Karpas-422 (cell line): ENCODE results near the gene METTL22. TPM values are rescaled to one million over a fixed set of nuclear protein-coding genes. Genes with fewer than 3 reads are reported as not detected.

Experiments
- DNase-seq: peaks from one replicate; pipeline ENCODE4 v3.0.0-alpha.2; 2015
- H2AFZ ChIP-seq: fragments of 200-600 bp; sonication (generic); 2 replicates; pipeline ENCODE4 v1.6.1; 2014; ENCODE audit warnings: antibody characterized with exemption, low read length, mixed read lengths
- H3K27ac ChIP-seq: fragments of 200-600 bp; sonication (generic); 2 replicates; pipeline ENCODE4 v1.5.1; 2014; ENCODE audit warnings: mild to moderate bottlenecking, low read length, moderate library complexity
- H3K27me3 ChIP-seq: fragments of 200-600 bp; sonication (generic); 2 replicates; pipeline ENCODE4 v1.6.1; 2014; ENCODE audit warnings: low read length, mixed read lengths
- H3K36me3 ChIP-seq: fragments of 200-600 bp; sonication (generic); 2 replicates; pipeline ENCODE4 v1.6.1; 2014; ENCODE audit warnings: low read length, mixed read lengths; ENCODE audit not compliant: insufficient read depth
- H3K4me1 ChIP-seq: fragments of 200-600 bp; sonication (generic); 2 replicates; pipeline ENCODE4 v1.6.1; 2014; ENCODE audit warnings: mild to moderate bottlenecking, low read length, mixed read lengths
- H3K4me2 ChIP-seq: fragments of 200-600 bp; sonication (generic); 2 replicates; pipeline ENCODE4 v1.6.1; 2014; ENCODE audit warnings: low read length, low read depth, mild to moderate bottlenecking; ENCODE audit not compliant: poor library complexity, severe bottlenecking
- H3K4me3 ChIP-seq: fragments of 200-600 bp; sonication (generic); 2 replicates; pipeline ENCODE4 v1.5.1; 2014; ENCODE audit warnings: mild to moderate bottlenecking, antibody characterized with exemption, low read length, mixed read lengths
- H3K79me2 ChIP-seq: fragments of 200-600 bp; sonication (generic); 2 replicates; pipeline ENCODE4 v1.6.1; 2014; ENCODE audit warnings: mild to moderate bottlenecking, low read length, mixed read lengths
- H3K9ac ChIP-seq: fragments of 200-600 bp; sonication (generic); 2 replicates; pipeline ENCODE4 v1.6.0; 2014; ENCODE audit warnings: low read length
- H3K9me2 ChIP-seq: fragments of 200-600 bp; sonication (generic), shearing (Covaris generic); replicated peaks from 2 replicates; pipeline ENCODE4 v1.6.0; 2014; ENCODE audit warnings: mild to moderate bottlenecking, low read length, moderate library complexity; ENCODE audit not compliant: insufficient read depth
- H3K9me3 ChIP-seq: fragments of 300-700, 200-600 bp; sonication (generic); 2 replicates; pipeline ENCODE4 v1.6.1; 2014; ENCODE audit warnings: low read length, mixed read lengths
- H4K20me1 ChIP-seq: fragments of 200-600 bp; sonication (generic); 2 replicates; pipeline ENCODE4 v1.6.1; 2014; ENCODE audit warnings: mild to moderate bottlenecking, antibody characterized with exemption, low read length, low read depth; ENCODE audit not compliant: insufficient read depth
- total RNA-seq: library from RNA; depleted of rRNA; stranded (reverse); fragments of >200 nt; shearing (Covaris generic); gene quantifications from 2 replicates; pipeline ENCODE4 v1.2.3, GENCODE V29; 2014; ENCODE audit warnings: low replicate concordance

The METTL22 gene
- total RNA-seq, 1 experiment from 2014 or later: 48.9 TPM

GRCh38 chr16:8589900-8590688, 31.4 kb upstream of the METTL22 start, which contains the start of gene TMEM114:
Gene TMEM114 (minus strand): TSS chr16:8590511. CDS start chr16:8589838, 673 bp downstream.
- Histone ChIP-seq H3K27ac (no peak within 1 kb of the TSS), H3K9me2 (no peaks in the 10 kb centered on the region), H3K9ac (no peak within 1 kb of the TSS), H2AFZ (no peak within 1 kb of the TSS), H3K4me1 (no peaks in the 10 kb centered on the region), H3K36me3 (no peaks in the 10 kb centered on the region), H3K9me3 (no peaks in the 10 kb centered on the region), H4K20me1 (no peaks in the 10 kb centered on the region), H3K79me2 (no peaks in the 10 kb centered on the region), H3K27me3 (no peaks in the 10 kb centered on the region), H3K4me2 (no peak within 1 kb of the TSS), H3K4me3 (no peak within 1 kb of the TSS)
- no peak for DNase-seq

GRCh38 chr16:8590811-8591210, 30.7 kb upstream of the METTL22 start:
- H3K4me3 ChIP-seq: no peak overlapping the region
- no peaks in the 10 kb centered on the region for H4K20me1 ChIP-seq
- H3K4me1 ChIP-seq: no peaks in the 10 kb centered on the region
- no peaks in the 10 kb centered on the region for H3K9me3 ChIP-seq
- no peak overlapping the region for H3K9ac ChIP-seq
- no peaks in the 10 kb centered on the region for H3K9me2 ChIP-seq
- no peak overlapping the region for H2AFZ ChIP-seq
- H3K27ac ChIP-seq: no peak overlapping the region
- H3K36me3 ChIP-seq: no peaks in the 10 kb centered on the region
- no peak overlapping the region for H3K4me2 ChIP-seq
- no peak for DNase-seq
- H3K27me3 ChIP-seq: no peaks in the 10 kb centered on the region
- no peaks in the 10 kb centered on the region for H3K79me2 ChIP-seq

- Histone ChIP-seq H3K4me1 (no peaks in the 10 kb centered on the region), H4K20me1 (no peaks in the 10 kb centered on the region), H3K9ac (no peak overlapping the region), H3K4me2 (no peak overlapping the region), H3K9me3 (peaks cover under 1% of the 10 kb centered on the region; the same call in 1 of the 2 replicates), H3K9me2 (no peaks in the 10 kb centered on the region), H3K36me3 (no peaks in the 10 kb centered on the region), H2AFZ (no peak overlapping the region), H3K27me3 (no peaks in the 10 kb centered on the region), H3K79me2 (no peaks in the 10 kb centered on the region), H3K27ac (no peak overlapping the region), H3K4me3 (no peak overlapping the region)
- DNase-seq: no peak
Observed at GRCh38 chr16:8591451-8591850, 30.0 kb upstream of the METTL22 start.

DNA sequence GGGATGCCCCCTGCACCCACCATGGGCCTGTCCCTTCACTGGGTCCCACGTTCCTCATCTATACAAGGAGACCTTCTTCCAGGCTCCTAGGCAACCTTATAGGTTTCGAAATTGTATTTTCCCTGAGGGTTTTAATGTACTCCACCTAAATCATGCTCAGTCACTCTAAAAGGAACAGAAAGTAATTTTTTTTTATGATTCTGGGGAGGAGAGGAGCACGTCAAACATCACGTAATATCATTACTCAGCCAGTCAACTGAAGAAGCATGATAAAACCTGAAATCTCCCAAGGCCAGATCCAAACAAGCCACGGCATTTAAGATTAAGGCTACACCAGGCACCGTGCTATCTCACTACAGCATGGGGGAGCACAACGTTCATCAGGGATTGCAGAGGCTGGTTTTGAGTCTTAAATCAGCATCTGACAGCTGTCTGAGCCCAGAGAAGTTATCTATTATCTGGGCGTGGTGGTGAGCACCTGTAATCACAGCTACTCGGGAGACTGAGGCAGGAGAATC, 27.3 kb upstream of the METTL22 start:
- peaks cover 9% of the 10 kb centered on the region for H3K9me3 ChIP-seq

GRCh38 chr16:8595783-8596182, 25.7 kb upstream of the METTL22 start:
- no peak overlapping the region for H2AFZ ChIP-seq
- H3K79me2 ChIP-seq: no peaks in the 10 kb centered on the region
- H4K20me1 ChIP-seq: no peaks in the 10 kb centered on the region
- H3K4me2 ChIP-seq: no peak overlapping the region
- peaks cover 9% of the 10 kb centered on the region for H3K9me3 ChIP-seq
- DNase-seq: no peak
- no peaks in the 10 kb centered on the region; the same call in 1 of the 2 replicates for H3K36me3 ChIP-seq
- no peak overlapping the region for H3K27ac ChIP-seq
- no peaks in the 10 kb centered on the region for H3K27me3 ChIP-seq
- H3K9ac ChIP-seq: no peak overlapping the region
- H3K4me3 ChIP-seq: no peak overlapping the region
- no peaks in the 10 kb centered on the region for H3K4me1 ChIP-seq
- no peaks in the 10 kb centered on the region for H3K9me2 ChIP-seq

More for the DNA sequence above, 27.3 kb upstream of the METTL22 start:
- Histone ChIP-seq H3K9ac (no peak overlapping the region), H2AFZ (0 out of 2 replicates have a peak overlapping the region, but pooled peaks have one; percentile 11), H4K20me1 (no peaks in the 10 kb centered on the region), H3K27me3 (no peaks in the 10 kb centered on the region), H3K9me2 (no peaks in the 10 kb centered on the region), H3K27ac (no peak overlapping the region), H3K4me2 (no peak overlapping the region), H3K79me2 (no peaks in the 10 kb centered on the region), H3K4me1 (no peaks in the 10 kb centered on the region), H3K36me3 (no peaks in the 10 kb centered on the region; the same call in 1 of the 2 replicates), H3K4me3 (no peak overlapping the region)
- DNase-seq: no peak

GRCh38 chr16:8596581-8596980, 24.9 kb upstream of the METTL22 start:
- no peaks in the 10 kb centered on the region for H4K20me1 ChIP-seq
- H3K36me3 ChIP-seq: no peaks in the 10 kb centered on the region; the same call in 1 of the 2 replicates
- no peaks in the 10 kb centered on the region for H3K4me1 ChIP-seq
- H3K9me3 ChIP-seq: peaks cover 9% of the 10 kb centered on the region
- H3K4me3 ChIP-seq: no peak overlapping the region
- H3K27ac ChIP-seq: no peak overlapping the region
- H2AFZ ChIP-seq: no peak overlapping the region
- H3K4me2 ChIP-seq: no peak overlapping the region
- no peaks in the 10 kb centered on the region for H3K9me2 ChIP-seq
- H3K27me3 ChIP-seq: no peaks in the 10 kb centered on the region
- no peak overlapping the region for H3K9ac ChIP-seq
- DNase-seq: no peak
- H3K79me2 ChIP-seq: no peaks in the 10 kb centered on the region

DNA sequence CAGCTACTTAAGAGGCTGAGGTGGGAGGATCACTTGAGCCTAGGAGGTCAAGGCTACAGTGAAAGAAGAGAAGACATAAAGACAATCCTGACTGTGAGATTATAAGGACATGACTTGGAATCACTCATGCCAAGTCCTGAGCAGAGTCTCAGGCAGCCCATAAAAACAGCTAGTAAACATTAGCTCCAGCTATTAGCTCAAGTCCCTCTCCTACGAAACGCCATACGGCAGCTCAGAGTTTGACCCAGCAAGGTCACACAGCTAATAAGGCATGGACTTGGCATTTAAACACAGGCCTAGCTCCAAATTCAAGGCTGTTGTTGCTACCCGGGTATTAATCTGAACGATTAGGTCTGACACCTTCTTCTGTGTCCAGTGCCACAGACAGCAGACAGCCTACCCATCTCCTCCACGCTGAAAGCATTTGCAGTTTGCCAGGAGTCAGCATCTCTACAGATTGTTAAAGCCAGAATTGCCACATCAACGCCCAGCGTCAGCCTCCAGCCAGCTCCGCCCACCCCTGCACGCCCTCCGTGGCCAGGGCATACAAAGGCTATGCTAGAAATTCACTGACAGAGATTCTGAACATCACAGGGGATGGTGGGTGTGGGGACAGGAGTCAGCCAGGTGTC, 21.2 kb upstream of the METTL22 start:
- Histone ChIP-seq H3K9me2 (no peaks in the 10 kb centered on the region), H3K79me2 (no peaks in the 10 kb centered on the region), H3K4me1 (no peaks in the 10 kb centered on the region), H3K4me2 (no peak overlapping the region), H3K36me3 (no peaks in the 10 kb centered on the region; the same call in 1 of the 2 replicates), H3K9ac (no peak overlapping the region), H4K20me1 (no peaks in the 10 kb centered on the region), H3K27ac (no peak overlapping the region), H3K27me3 (no peaks in the 10 kb centered on the region), H3K9me3 (peaks cover 9% of the 10 kb centered on the region), H3K4me3 (no peak overlapping the region), H2AFZ (no peak overlapping the region)
- no peak for DNase-seq

- Histone ChIP-seq H3K4me1 (no peaks in the 10 kb centered on the region), H3K9ac (no peak overlapping the region), H3K79me2 (no peaks in the 10 kb centered on the region), H3K4me3 (no peak overlapping the region), H4K20me1 (no peaks in the 10 kb centered on the region), H3K4me2 (no peak overlapping the region), H2AFZ (no peak overlapping the region), H3K9me2 (no peaks in the 10 kb centered on the region), H3K36me3 (no peaks in the 10 kb centered on the region), H3K27ac (no peak overlapping the region), H3K27me3 (no peaks in the 10 kb centered on the region), H3K9me3 (no peaks in the 10 kb centered on the region)
- DNase-seq: no peak
Observed at GRCh38 chr16:8605554-8605953, 15.9 kb upstream of the METTL22 start.
